CD4-positive, alpha-beta T cell treated with Interleukin-15 for 4 hours (primary cell): ENCODE results near the gene TCHP.
A peak's percentile ranks its signal among the peaks of the same experiment; 100 is the strongest.

Experiments used
- DNase-seq: peaks from one replicate; pipeline ENCODE4 v3.0.0-alpha.2; 2020; ENCODE audit warnings: low spot score

Gene TCHP

GRCh38 chr12:109934026-109934425 is 34.0 kb downstream of the TCHP start:
- peak; percentile 19 for DNase-seq

DNA sequence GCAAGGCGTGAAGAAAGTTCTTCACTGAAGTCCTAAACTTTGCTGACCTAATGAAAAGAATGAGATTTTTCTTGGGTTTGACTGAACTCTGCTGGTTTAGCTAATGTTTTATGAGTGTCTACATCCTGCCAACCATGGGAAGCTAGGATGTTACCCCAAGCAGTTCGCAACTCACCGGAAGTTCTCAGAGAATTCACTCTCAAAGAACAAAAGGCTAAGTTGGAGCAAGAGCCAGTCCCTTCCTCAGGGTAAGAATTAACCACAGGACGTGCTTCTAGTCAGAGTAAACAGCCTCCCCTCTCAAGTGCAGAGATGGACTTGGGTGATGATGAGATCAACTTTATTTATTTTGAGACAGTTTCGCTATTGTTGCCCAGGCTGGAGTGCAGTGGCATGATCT is 37.3 kb downstream of the TCHP start:
- no peak for DNase-seq

DNA sequence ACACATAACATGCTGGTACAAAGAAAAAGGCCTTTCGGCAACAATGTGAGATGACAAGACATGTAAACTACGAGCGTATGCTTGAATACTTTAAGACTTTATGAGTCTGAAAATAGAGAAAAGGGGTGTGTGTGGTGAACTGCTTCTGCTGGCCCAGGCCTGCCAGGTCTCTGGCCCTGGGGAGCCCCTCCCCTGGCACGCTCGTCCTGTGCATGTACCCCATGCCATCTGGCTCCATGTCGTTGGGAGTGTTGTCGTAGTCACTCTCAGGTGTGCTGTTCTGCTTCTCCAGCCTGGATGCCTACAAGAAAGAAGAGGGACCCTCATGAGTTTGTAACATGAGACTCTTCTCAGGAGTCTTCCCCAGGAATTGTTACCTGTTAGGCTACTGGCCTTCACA is 38.9 kb downstream of the TCHP start:
- DNase-seq: no peak

GRCh38 chr12:109939504-109939903 is 39.4 kb downstream of the TCHP start:
- DNase-seq: no peak

DNA sequence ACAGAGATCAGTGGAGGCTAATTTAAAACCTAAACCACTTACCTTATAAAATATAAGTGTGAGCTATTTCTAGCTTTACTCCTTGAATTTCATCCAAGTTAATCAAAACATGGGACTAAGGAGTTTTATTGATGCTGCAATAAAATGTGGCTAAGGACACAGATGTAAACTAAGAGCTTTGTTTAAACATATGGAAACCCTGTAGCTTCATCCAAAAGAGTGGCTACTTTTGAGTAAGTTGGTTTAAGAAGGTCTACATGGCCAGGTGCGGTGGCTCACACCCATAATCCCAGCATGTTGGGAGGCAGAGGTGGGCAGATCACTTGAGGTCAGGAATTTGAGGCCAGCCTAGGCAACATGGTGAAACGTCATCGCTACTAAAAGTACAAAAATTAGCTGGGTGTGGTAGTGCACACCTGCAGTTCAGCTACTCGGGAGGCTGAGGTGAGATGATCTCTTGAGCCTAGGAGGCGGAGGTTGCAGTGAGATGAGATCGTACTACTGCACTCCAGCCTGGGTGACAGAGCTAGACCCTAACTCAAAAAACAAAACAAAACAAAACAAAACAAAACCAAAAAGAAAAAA is 40.4 kb downstream of the TCHP start:
- DNase-seq: no peak

GRCh38 chr12:109943811-109944210 is 43.7 kb downstream of the TCHP start:
- no peak for DNase-seq

GRCh38 chr12:109944561-109945359 is 44.7 kb downstream of the TCHP start:
- DNase-seq: no peak

- DNase-seq: no peak
These were observed 46.4 kb downstream of the TCHP start for GRCh38 chr12:109946505-109946904.

- DNase-seq: no peak
These were observed 46.8 kb downstream of the TCHP start for GRCh38 chr12:109946913-109947312.

DNA sequence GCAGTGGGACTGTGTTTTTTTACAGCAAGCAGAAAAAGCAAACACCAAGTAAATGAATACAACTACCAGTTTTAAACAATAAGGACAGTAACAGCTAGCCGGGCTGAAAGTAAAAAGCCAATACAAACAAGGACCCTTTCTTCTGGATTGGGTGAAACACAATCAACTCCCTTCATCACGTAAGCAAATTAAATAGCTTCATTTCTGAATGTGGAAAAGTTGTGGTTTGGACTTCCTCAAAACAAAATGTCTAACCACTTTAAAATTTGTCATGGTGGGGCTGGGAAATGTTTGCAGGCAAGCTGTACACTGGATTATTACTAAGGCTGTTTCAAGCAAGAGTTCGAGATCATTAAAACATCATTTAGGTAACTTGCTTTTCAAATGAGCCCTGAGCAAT is 47.4 kb downstream of the TCHP start:
- no peak for DNase-seq

- no peak for DNase-seq
These were observed 48.3 kb downstream of the TCHP start for GRCh38 chr12:109948368-109948767.

DNA sequence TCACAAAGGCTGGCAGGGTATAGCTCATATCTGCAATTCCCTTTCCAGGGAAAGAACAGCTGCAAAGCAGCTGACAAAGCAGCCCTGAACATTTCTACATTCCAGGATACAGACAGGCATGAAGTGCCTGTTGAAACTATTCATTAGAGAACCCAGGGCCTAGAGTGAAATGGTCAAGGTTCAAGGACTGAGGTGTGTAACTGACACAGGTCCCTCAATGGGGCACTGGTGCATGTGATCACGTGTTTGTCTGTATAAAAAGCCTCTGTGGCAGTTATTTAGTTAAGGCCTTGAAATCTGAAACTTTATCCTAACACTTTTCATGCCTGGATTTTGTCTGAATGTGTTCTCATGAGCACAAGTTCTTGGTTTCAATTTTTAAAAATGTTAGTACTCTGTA is 49.0 kb downstream of the TCHP start:
- no peak for DNase-seq

DNA sequence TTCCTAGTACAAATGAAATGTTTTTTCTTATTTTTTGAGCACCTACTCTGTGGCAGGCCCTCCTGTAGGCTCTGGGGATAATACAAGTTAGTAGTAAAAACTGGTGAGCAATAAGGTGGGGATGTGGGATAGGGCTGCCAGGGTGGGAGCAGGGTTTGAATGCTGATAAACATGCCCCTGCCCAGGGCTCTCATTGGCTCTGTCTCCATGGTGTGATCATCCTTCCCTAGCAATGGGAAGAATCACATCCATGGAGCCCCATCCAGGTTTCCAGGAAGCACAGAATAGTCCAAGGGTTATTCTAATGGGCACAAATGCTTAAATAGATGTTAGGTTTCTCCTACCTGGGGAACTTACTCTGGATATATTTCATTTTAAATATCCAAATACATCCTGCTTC is 50.6 kb downstream of the TCHP start:
- no peak for DNase-seq

- no peak for DNase-seq
These were observed 51.1 kb downstream of the TCHP start for GRCh38 chr12:109951136-109951535.

DNA sequence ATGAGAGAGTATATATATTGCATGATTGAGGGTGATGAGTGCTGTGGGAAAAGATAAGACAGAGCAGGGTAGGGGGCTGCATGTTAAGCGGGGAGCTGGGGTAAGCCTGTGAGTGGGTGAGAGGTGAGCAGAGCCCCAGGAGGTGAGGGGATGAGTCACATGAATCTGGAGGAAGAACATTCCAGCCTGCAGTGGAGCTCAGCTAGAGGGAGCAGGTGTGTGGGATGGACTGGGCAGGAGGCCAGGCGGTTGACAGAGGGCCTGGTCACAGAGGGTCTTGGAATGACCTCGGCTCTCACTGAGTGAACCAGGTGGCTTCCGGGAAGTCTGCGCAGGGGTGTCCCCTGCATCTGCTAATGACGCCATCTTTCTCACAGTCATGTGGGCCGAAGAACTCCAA is 51.7 kb downstream of the TCHP start:
- DNase-seq: no peak

GRCh38 chr12:109952160-109952858 is 52.2 kb downstream of the TCHP start:
- DNase-seq: no peak

DNA sequence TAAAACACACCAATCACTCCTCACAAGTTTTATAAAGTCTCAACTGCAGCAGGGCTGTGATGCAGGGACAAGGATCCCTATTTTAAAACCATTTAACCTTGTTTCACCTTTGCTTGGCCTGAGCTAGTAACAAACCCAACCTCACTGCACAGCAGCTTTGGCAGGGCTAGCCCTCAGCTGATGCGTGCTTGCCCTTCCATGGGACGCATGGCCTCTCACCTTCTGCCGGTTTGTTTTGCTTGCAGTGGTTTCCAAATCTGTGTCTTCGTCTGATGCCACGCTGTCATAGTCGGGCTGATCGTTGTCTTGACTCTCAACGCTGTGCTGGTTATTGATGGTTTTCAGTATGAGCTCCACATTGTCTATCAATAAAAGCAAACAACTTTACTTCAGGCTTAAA is 52.8 kb downstream of the TCHP start:
- DNase-seq: no peak

DNA sequence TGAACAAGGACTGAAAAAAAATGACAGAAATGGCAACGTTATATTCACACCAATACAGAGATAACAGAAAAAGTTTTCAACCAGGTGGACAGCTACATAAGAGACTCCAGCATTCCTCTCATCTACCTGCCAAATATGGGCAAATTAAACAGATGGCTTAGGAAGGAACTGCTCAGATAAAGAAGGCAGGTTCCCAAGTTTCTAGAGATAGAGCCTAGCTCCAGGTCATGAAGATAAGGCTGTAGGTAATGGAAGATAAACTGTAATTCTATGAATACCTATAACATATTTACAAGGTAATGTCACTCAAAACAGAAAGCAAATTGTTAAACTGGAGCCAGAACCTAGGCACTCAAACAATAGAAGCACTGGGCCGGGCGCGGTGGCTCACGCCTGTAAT is 53.6 kb downstream of the TCHP start:
- no peak for DNase-seq

- DNase-seq: no peak
These were observed 58.3 kb downstream of the TCHP start for GRCh38 chr12:109958374-109958773.

DNA sequence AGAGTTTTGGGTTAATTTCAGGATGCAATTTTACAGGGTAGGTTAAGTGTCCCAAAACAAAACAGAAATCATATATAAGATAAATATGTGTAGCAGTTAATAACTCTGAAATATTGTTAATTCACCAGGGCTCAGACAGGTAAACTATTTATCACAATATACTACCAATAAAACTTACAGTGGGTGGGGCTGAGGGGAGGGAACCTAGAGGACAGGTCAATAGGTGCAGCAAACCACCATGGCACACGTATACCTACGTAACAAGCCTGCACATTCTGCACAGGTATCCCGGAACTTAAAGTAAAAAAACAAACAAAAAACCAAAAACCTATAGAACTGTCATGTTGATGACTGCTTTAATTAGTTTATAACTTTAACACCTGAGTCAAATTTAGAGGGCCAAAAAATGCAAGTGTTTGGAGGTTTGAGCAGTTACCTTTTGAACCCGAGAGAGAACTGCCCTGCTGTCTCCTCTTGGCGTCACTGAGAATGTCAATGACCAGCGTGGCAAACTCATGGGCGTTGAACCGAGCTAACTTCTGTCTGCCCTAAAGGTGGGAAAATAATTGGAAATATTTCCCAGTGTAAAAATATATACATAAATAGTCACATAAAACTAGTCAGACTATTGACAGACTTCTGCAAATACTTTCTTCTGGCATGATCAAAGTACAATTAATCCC is 59.5 kb downstream of the TCHP start:
- no peak for DNase-seq

DNA sequence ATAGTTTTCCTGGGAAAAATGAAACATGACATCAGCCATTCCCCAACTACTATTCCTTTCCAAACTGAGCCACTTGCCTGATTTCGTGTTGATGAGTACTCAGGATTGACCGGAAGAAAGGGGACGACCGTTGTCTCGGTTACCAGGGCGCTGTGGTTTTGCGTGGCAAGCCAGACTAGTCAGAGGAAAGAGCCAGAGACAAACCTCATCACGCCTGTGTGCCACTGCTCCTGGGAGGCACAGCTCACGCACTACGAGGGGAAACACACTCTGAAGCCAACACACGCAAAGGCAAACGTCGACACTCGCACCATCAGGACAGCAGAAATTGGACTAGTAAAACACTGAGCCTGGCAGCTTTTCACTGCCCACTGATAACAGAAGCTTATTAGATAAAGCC is 61.1 kb downstream of the TCHP start:
- no peak for DNase-seq

- DNase-seq: no peak
These were observed 61.5 kb downstream of the TCHP start for GRCh38 chr12:109961612-109962011.

DNA sequence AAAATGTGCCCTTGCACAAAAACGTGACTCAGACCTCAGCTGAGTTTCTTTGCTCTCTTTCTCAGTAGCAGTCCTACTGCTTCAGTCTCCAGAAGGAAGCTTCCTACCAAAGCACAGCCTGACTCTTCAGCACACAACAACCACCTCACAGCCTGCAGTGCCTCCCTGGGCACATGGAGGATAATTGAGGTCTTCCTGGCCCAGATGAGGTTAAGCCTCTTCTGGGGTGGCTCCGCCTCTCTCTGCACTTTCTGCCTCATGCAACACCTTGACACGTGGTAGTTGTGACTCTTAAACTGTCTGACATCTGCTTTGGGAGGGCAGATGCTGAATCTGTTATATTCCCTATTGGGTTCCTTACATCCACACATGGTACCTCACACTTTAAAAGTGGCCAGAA is 62.3 kb downstream of the TCHP start:
- no peak for DNase-seq
